AG04449 (cell line): Measurements from ENCODE around the gene CAVIN4.

Source experiments
- CTCF ChIA-PET: fragments of 350-600 bp; formaldehyde crosslinking; extraction: SDS; loops from one replicate; lab custom pipeline; 2021; ENCODE audit warnings: antibody characterized with exemption; lab: Yijun Ruan, JAX
- POLR2A ChIA-PET: fragments of 400-600, 350-600 bp; formaldehyde crosslinking; extraction: SDS; loops from one replicate; lab custom pipeline; 2020; ENCODE audit warnings: antibody characterized with exemption, inconsistent platforms; lab: Yijun Ruan, JAX
- DNase-seq: peaks from one replicate; pipeline ENCODE4 v3.0.0-alpha.2; 2010; ENCODE audit warnings: low read depth, low spot score
- H3K4me3 ChIP-seq: 2 replicates; pipeline ENCODE4 v1.5.1; 2011; ENCODE audit warnings: low read depth, mild to moderate bottlenecking, control low read depth, low read length
- TF ChIP-seq, protein P1 (sequence below): IDR thresholded peaks from one replicate; pipeline ENCODE4 v1.5.1; 2011; ENCODE audit warnings: mild to moderate bottlenecking, moderate library complexity, low read length, control low read depth, inconsistent platforms; ENCODE audit not compliant: insufficient read depth; ENCODE audit errors: missing control alignments

The CAVIN4 gene

DNA sequence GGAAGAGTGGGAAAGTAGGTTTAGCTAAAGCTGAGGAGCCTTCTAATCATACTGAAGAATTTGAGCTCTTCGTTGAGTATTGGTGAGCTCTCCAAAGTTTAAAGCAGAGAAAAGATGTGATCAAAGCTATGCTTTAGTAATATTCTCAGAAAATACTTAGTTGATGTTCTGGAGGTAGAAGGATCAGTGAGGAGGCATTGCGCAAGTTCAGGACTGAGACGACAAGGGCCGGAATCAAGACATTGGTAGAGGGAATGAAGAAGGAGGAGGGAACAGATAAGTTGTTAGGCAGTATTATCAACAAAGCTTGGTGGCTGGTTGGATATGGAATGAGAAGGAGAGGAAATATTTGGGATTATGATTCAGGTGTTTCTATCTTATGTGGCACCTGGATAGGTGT is 7.1 kb downstream of the CAVIN4 start:
- TF ChIP-seq, protein P1, sequence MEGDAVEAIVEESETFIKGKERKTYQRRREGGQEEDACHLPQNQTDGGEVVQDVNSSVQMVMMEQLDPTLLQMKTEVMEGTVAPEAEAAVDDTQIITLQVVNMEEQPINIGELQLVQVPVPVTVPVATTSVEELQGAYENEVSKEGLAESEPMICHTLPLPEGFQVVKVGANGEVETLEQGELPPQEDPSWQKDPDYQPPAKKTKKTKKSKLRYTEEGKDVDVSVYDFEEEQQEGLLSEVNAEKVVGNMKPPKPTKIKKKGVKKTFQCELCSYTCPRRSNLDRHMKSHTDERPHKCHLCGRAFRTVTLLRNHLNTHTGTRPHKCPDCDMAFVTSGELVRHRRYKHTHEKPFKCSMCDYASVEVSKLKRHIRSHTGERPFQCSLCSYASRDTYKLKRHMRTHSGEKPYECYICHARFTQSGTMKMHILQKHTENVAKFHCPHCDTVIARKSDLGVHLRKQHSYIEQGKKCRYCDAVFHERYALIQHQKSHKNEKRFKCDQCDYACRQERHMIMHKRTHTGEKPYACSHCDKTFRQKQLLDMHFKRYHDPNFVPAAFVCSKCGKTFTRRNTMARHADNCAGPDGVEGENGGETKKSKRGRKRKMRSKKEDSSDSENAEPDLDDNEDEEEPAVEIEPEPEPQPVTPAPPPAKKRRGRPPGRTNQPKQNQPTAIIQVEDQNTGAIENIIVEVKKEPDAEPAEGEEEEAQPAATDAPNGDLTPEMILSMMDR: no peak
- no peak overlapping the region for H3K4me3 ChIP-seq
- ChIA-PET CTCF (interaction anchor here (1.7 to 13.3 kb wide), 2 partner anchors 14 to 260 kb away, joined by 5 to 143 read pairs; no protein-coding TSS in a partner anchor), POLR2A (no interaction called here)
- no peak for DNase-seq

DNA sequence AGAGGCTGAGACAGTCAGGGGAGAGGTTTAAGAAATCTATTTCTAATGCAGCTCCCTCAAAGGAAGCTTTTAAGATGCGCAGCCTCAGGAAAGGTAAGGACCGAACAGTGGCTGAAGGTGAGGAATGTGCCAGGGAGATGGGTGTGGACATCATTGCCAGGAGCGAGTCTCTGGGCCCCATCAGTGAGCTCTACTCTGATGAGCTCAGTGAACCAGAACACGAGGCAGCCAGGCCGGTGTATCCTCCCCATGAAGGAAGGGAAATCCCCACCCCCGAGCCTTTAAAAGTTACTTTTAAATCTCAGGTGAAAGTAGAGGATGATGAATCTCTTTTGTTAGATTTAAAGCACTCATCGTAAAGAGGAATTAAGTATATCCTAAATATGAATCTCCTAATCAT is 8.2 kb downstream of the CAVIN4 start:
- ChIA-PET POLR2A (no interaction called here), CTCF (interaction anchor here (0.7 to 13.3 kb wide), 2 partner anchors 10 to 13 kb away, joined by 3 to 143 read pairs; no protein-coding TSS in a partner anchor)
- TF ChIP-seq, protein P1: no peak
- DNase-seq: no peak
- no peak overlapping the region for H3K4me3 ChIP-seq

DNA sequence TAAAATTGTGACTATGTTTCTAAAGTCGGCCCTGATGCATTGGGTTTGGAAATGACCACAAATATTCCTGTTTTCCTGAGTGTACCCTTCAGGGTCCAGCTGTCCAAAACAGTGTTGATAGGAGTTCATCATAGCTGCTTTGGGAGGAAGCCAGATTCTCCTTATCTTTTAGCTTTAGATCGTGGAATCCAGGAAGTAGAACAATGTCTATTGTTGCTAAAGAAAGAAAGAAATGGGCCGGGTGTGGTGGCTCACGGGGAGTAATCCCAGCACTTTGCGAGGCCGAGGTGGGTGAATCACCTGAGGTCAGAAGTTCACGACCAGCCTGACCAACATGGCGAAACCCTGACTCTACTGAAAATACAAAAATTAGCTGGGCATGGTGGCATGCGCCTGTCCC is 9.5 kb downstream of the CAVIN4 start:
- ChIA-PET POLR2A (no interaction called here), CTCF (interaction anchor here (1.6 to 13.3 kb wide), 3 partner anchors 10 to 262 kb away, joined by 4 to 143 read pairs (median 4); partner anchors contain the start of gene CAVIN4)
- TF ChIP-seq, protein P1: no peak
- no peak overlapping the region for H3K4me3 ChIP-seq
- no peak for DNase-seq

GRCh38 chr9:100589582-100589981 is 11.7 kb downstream of the CAVIN4 start:
- TF ChIP-seq, protein P1: no peak
- no peak overlapping the region for H3K4me3 ChIP-seq
- ChIA-PET POLR2A (interaction anchor here (0.9 to 1.2 kb wide), 3 partner anchors 17 to 237 kb away, joined by 3 to 4 read pairs (median 4); partner anchors contain the start of gene TEX10), CTCF (interaction anchor here (0.7 to 13.3 kb wide), 4 partner anchors 9 to 265 kb away, joined by 3 to 143 read pairs (median 8); partner anchors contain the start of gene CAVIN4)
- DNase-seq: no peak

DNA sequence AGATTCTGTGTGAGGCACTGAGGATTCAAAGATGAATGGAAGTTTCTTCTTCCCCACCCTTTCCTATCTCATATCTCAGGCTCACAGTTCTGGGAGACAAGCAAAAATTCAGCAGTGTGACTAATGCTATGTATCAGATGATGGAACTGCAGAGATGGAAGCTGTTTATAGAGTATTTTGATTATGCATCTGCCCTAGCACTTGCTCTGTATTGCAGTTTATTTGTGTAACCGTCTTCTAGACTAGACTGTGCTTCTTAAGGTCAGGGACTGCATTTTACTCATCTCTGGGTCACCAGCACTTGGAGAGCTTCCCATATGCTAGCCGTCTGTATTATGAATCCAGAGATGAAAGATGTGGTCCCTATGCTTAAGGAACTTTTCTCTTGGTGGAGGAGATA is 12.6 kb downstream of the CAVIN4 start:
- DNase-seq: no peak
- CTCF ChIA-PET: interaction anchor here (1.5 to 13.3 kb wide), 6 partner anchors 9 to 1406 kb away, joined by 5 to 143 read pairs (median 7); partner anchors contain the start of gene CAVIN4
- POLR2A ChIA-PET: interaction anchor here (0.9 to 1.2 kb wide), 3 partner anchors 17 to 238 kb away, joined by 3 to 4 read pairs (median 4); partner anchors contain the start of gene TEX10
- no peak overlapping the region for H3K4me3 ChIP-seq
- TF ChIP-seq, protein P1: no peak

DNA sequence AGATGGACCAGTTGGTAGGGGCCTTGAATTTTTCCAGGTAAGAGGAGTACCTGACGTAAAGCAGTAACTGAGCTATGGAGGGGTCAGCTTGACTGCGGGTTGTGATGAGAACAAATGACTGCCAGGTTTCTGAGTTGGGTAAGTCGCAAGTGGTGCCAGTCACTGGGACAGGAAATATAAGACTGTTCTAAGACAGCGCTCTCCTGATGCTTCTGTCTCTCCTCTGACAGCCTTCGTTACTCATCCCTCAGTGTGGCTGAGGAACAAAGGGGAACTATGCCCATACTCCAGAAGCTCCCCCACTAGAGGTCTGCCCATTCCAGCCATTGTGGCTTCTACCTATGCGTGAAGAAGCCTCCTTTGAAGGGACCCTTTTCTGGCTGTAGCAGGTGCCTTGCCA is 13.3 kb downstream of the CAVIN4 start:
- POLR2A ChIA-PET: no interaction called here

More for the DNA sequence above, 13.3 kb downstream of the CAVIN4 start:
- no peak for DNase-seq
- CTCF ChIA-PET: interaction anchor here (1.5 to 13.3 kb wide), 6 partner anchors 8 to 1406 kb away, joined by 5 to 143 read pairs (median 7); partner anchors contain the start of gene CAVIN4
- no peak overlapping the region for H3K4me3 ChIP-seq
- TF ChIP-seq, protein P1: no peak
